ENCODE measurements around the gene NAXD.

NAXD gene

DNA sequence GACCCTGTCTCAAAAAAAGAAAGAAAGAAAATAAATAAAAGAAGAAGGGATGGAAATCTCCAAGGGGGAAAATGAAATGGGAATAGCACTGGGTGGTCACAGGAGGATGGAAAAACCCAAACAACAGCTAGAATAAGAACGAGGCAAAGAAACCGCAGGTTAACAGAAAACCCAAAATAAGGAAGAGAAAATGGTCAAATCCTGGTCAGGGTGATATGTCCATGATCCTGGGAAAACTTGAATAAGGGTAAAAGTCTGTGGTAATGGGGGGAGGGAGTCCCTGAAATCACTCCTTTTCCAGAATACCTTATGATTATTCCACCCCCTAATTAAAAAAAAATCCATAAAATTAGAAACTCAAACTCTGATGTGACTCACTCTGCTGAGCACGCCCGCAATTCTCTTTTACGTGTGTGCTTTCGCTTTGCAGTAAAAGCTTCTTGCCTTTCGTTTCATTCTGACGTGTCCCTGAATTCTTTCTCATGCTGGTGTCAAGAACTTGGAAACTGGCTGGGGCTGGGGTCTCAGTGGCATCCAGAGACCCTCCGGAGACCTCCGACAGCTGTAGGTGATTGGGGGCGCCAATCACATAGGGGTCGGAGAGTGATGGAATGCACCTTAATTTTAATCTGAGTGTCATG lies 4.3 kb upstream of the NAXD start:
- Histone ChIP-seq H3K27me3 (ENCODE audit: insufficient read depth, low read depth) (no peaks in the 10 kb centered on the region), H3K4me1 (ENCODE audit: low read depth, poor library complexity, severe bottlenecking) (no peaks in the 10 kb centered on the region), H3K36me3 (ENCODE audit: insufficient read depth) (no peaks in the 10 kb centered on the region), H3K4me2 (no peak overlapping the region), H4K20me1 (ENCODE audit: insufficient read depth) (no peaks in the 10 kb centered on the region), H3K4me3 (IDR thresholded peaks at IDR 0.05; ENCODE audit: insufficient read depth, low read depth, low read length) (no peak overlapping the region), H3K79me2 (ENCODE audit: insufficient read depth, low read depth) (peaks cover under 1% of the 10 kb centered on the region; the same call in 1 of the 2 replicates), H3K9ac (no peak overlapping the region), H3K27ac (no peak overlapping the region), H2AFZ (ENCODE audit: low read depth) (no peak overlapping the region)
- no peak for TF ChIP-seq CTCF (conservative IDR thresholded peaks at IDR 0.05; ENCODE audit: low read depth, low read length)

DNA sequence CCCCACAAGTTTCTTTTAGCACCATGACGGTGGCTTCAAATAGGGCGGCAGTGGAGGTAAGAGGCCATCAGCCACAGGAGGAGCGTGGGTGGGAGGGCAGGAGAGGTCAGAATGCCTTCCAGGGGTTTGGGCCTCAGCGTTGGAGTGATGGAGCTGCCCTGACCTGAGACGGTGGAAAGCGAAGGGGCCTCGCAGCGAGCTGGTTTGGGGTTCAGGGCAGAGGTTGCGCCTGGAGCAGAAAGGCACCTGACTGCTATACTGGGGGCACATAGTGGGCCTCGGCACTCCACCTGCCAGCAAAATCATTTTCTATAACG lies 382 bp upstream of the NAXD start:
- peak overlapping the region; percentile 76 for H2AFZ ChIP-seq (ENCODE audit: low read depth)

GRCh38 chr13:110616103-110617101 lies 1.1 kb downstream of the NAXD start:
- Histone ChIP-seq H3K79me2 (ENCODE audit: insufficient read depth, low read depth) (peaks cover 54% of the 10 kb centered on the region), H3K4me2 (peak overlapping the region; percentile 76), H3K9ac (peak overlapping the region; percentile 61; the same call in 1 of the 2 replicates), H3K4me1 (ENCODE audit: low read depth, poor library complexity, severe bottlenecking) (peaks cover 12% of the 10 kb centered on the region), H3K36me3 (ENCODE audit: insufficient read depth) (no peaks in the 10 kb centered on the region), H3K27ac (no peak overlapping the region), H4K20me1 (ENCODE audit: insufficient read depth) (no peaks in the 10 kb centered on the region), H3K4me3 (IDR thresholded peaks at IDR 0.05; ENCODE audit: insufficient read depth, low read depth, low read length) (peak overlapping the region; percentile 37), H2AFZ (ENCODE audit: low read depth) (peak overlapping the region; percentile 76; the same call in 1 of the 2 replicates), H3K27me3 (ENCODE audit: insufficient read depth, low read depth) (no peaks in the 10 kb centered on the region)
- no peak for TF ChIP-seq CTCF (conservative IDR thresholded peaks at IDR 0.05; ENCODE audit: low read depth, low read length)

More for the DNA sequence above, 382 bp upstream of the NAXD start:
- H3K27ac ChIP-seq = no peak overlapping the region
- H3K79me2 ChIP-seq (ENCODE audit: insufficient read depth, low read depth) = peaks cover 39% of the 10 kb centered on the region
- no peak overlapping the region for H3K9ac ChIP-seq
- H3K36me3 ChIP-seq (ENCODE audit: insufficient read depth) = no peaks in the 10 kb centered on the region
- no peak overlapping the region for H3K4me3 ChIP-seq (IDR thresholded peaks at IDR 0.05; ENCODE audit: insufficient read depth, low read depth, low read length)
- H4K20me1 ChIP-seq (ENCODE audit: insufficient read depth) = no peaks in the 10 kb centered on the region
- no peak overlapping the region for H3K4me2 ChIP-seq
- no peak for TF ChIP-seq CTCF (conservative IDR thresholded peaks at IDR 0.05; ENCODE audit: low read depth, low read length)
- H3K27me3 ChIP-seq (ENCODE audit: insufficient read depth, low read depth) = no peaks in the 10 kb centered on the region
- H3K4me1 ChIP-seq (ENCODE audit: low read depth, poor library complexity, severe bottlenecking) = peaks cover 12% of the 10 kb centered on the region

DNA sequence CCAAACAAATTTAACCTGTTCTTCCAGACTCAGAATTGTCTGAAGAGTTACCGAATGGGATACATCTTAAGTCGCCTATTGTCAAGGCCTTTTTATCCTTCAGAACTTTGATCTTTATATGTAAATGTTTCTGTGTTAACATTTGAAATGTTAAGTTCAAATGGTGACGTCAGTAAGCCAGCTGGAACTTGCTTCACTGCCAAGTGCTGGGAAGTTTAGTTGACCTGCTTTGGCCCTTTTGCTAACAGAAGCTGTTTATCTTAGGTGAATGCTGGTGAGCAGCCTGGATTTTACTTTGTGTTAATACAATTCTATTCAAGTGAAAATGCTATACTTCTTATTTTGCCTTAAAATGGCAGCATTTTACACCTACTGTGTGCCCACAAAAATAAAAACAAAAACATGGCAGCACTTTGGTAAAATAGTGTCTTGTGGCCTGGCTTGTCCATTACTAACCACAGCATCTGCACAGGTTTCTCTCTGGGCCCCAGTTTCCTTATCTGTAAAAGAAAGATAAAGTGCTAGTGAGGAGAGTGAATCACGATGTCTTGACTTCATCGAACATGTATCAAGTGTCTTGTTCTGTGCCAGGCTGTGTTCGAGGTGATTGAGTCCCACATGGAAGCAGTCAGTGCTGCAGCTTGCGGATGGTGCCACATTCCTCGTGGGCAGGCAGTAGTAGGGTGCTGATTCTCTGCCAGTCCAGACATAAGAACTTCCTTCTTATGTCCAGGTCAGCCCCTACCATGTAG lies 2.2 kb downstream of the NAXD start:
- Histone ChIP-seq H4K20me1 (ENCODE audit: insufficient read depth) (no peaks in the 10 kb centered on the region), H3K4me3 (IDR thresholded peaks at IDR 0.05; ENCODE audit: insufficient read depth, low read depth, low read length) (no peak overlapping the region), H3K79me2 (ENCODE audit: insufficient read depth, low read depth) (peaks cover 58% of the 10 kb centered on the region), H3K4me2 (peak overlapping the region; percentile 76; the same call in 1 of the 2 replicates), H3K9ac (no peak overlapping the region), H3K27ac (no peak overlapping the region), H3K36me3 (ENCODE audit: insufficient read depth) (no peaks in the 10 kb centered on the region), H2AFZ (ENCODE audit: low read depth) (no peak overlapping the region), H3K27me3 (ENCODE audit: insufficient read depth, low read depth) (no peaks in the 10 kb centered on the region), H3K4me1 (ENCODE audit: low read depth, poor library complexity, severe bottlenecking) (peaks cover 12% of the 10 kb centered on the region)
- TF ChIP-seq CTCF (conservative IDR thresholded peaks at IDR 0.05; ENCODE audit: low read depth, low read length) = no peak
